HG03575 (cell line): ENCODE measurements around the gene TMEM181.
"Not testable (repeated sequence)": the region's sequence is repeated elsewhere in the genome, so short reads cannot be mapped to it uniquely, and the experiment has no call there.

ENCODE experiments used
- ATAC-seq: cut with Tn5 transposase; IDR thresholded peaks from one replicate; pipeline ENCODE4 v1.9.1; 2021; ENCODE audit not compliant: unreplicated experiment, insufficient number of reproducible peaks, low FRiP score; ENCODE audit errors: extremely low read depth

Gene TMEM181

GRCh38 chr6:158630938-158631616 lies 71.2 kb downstream of the TMEM181 start:
- no peak for ATAC-seq

- ATAC-seq = no peak
Measured at GRCh38 chr6:158631678-158632537, 72.0 kb downstream of the TMEM181 start.

GRCh38 chr6:158632538-158633119 lies 72.7 kb downstream of the TMEM181 start:
- not testable (repeated sequence) for ATAC-seq

GRCh38 chr6:158633127-158633526 lies 73.2 kb downstream of the TMEM181 start:
- no peak for ATAC-seq

GRCh38 chr6:158634695-158635426 lies 75.0 kb downstream of the TMEM181 start:
- no peak for ATAC-seq

GRCh38 chr6:158635427-158636073 lies 75.7 kb downstream of the TMEM181 start:
- ATAC-seq = no peak

- no peak for ATAC-seq
Measured at GRCh38 chr6:158636778-158637177, 76.9 kb downstream of the TMEM181 start.

- ATAC-seq = no peak
Measured at GRCh38 chr6:158638324-158638854, 78.5 kb downstream of the TMEM181 start.

- no peak for ATAC-seq
Measured at GRCh38 chr6:158639056-158639455, 79.2 kb downstream of the TMEM181 start.

- ATAC-seq = no peak
Measured at GRCh38 chr6:158640519-158640918, 80.6 kb downstream of the TMEM181 start.

- no peak for ATAC-seq
Measured at GRCh38 chr6:158642097-158642601, 82.3 kb downstream of the TMEM181 start.

GRCh38 chr6:158643836-158644230 lies 83.9 kb downstream of the TMEM181 start:
- no peak for ATAC-seq

- ATAC-seq = no peak
Measured at GRCh38 chr6:158644231-158645063, 84.6 kb downstream of the TMEM181 start, which contains the start of gene DYNLT1. Gene DYNLT1 (minus strand): TSS chr6:158644743. CDS start chr6:158644708, 35 bp downstream.

- no peak for ATAC-seq
Measured at GRCh38 chr6:158645064-158646022, 85.5 kb downstream of the TMEM181 start.

GRCh38 chr6:158646023-158646910 lies 86.4 kb downstream of the TMEM181 start:
- no peak for ATAC-seq

GRCh38 chr6:158647501-158647900 lies 87.6 kb downstream of the TMEM181 start:
- no peak for ATAC-seq
